ENCODE data around the gene YWHAE.

The YWHAE gene

DNA sequence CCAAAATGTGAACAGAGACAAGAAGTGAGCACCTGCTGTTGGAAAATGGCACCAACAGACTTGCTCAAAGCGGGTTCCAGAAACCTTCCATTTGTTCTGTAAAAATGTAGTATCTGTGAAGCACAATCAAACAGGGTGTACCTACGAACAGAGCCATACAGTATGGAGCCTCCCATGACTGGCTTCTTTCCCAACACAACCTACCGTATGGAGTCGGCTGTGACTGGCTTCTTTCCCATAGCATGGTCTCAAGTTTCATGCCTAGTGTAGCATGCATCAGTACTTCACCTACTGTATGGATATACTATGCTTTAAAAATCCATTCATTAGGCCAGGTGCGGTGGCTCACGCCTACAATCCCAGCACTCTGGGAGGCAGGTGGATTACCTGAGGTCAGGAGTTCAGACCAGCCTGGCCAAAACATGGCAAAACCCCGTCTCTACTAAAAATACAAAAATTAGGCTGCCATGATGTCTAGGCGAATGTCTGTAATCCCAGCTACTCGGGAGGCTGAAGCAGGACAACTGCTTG is 26.2 kb downstream of the YWHAE start:
- H3K9me2 ChIP-seq (replicated peaks; ENCODE audit: insufficient read depth, low read length) = no peaks in the 10 kb centered on the region
- H3K27me3 ChIP-seq (ENCODE audit: low read length) = no peaks in the 10 kb centered on the region
- no peak overlapping the region for H2AFZ ChIP-seq (ENCODE audit: low read depth, low read length, severe bottlenecking)
- TF ChIP-seq EZH2phosphoT487 (conservative IDR thresholded peaks at IDR 0.05; ENCODE audit: low read length) = no peak
- TF ChIP-seq, protein P1, sequence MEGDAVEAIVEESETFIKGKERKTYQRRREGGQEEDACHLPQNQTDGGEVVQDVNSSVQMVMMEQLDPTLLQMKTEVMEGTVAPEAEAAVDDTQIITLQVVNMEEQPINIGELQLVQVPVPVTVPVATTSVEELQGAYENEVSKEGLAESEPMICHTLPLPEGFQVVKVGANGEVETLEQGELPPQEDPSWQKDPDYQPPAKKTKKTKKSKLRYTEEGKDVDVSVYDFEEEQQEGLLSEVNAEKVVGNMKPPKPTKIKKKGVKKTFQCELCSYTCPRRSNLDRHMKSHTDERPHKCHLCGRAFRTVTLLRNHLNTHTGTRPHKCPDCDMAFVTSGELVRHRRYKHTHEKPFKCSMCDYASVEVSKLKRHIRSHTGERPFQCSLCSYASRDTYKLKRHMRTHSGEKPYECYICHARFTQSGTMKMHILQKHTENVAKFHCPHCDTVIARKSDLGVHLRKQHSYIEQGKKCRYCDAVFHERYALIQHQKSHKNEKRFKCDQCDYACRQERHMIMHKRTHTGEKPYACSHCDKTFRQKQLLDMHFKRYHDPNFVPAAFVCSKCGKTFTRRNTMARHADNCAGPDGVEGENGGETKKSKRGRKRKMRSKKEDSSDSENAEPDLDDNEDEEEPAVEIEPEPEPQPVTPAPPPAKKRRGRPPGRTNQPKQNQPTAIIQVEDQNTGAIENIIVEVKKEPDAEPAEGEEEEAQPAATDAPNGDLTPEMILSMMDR (IDR thresholded peaks at IDR 0.05; ENCODE audit: insufficient read depth, low read length, poor library complexity, severe bottlenecking) = no peak
- peaks cover 100% of the 10 kb centered on the region for H3K79me2 ChIP-seq (ENCODE audit: insufficient read depth, low read length)
- no peak overlapping the region for H3K4me3 ChIP-seq (ENCODE audit: insufficient read depth, low read length, poor library complexity, severe bottlenecking)
- H3K9me3 ChIP-seq (ENCODE audit: insufficient read depth, low read length) = no peaks in the 10 kb centered on the region
- no peaks in the 10 kb centered on the region for H3K36me3 ChIP-seq (ENCODE audit: low read length)
- H3K9ac ChIP-seq (ENCODE audit: low read length) = no peak overlapping the region
- H3F3A ChIP-seq (ENCODE audit: insufficient read depth) = peaks cover 19% of the 10 kb centered on the region; the same call in 1 of the 2 replicates
- H3K27ac ChIP-seq (ENCODE audit: low read depth, low read length) = no peak overlapping the region
- H3K4me2 ChIP-seq (ENCODE audit: low read depth, low read length, poor library complexity, severe bottlenecking) = no peak overlapping the region
- H4K20me1 ChIP-seq (ENCODE audit: low read depth, low read length) = peaks cover 65% of the 10 kb centered on the region

DNA sequence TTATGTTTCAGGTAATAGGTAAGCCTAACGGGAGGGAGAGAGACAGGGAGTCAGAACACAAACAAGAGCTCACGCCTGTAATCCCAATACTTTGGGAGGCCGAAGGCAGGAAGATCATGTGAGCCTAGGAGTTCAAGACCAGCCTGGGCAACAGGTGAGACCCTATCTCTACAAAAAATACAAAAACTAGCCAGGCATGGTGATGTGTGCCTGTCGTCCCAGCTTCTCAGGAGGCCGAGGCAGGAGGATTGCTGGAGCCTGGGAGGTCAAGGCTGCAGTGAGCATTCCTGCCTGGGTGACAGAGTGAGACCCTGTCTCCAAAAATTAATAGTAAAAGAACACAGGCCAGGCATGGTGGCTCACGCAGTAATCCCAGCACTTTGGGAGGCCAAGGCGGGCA is 27.4 kb downstream of the YWHAE start:
- H3K9me3 ChIP-seq (ENCODE audit: insufficient read depth, low read length) = no peaks in the 10 kb centered on the region
- peaks cover 24% of the 10 kb centered on the region; the same call in 1 of the 2 replicates for H3F3A ChIP-seq (ENCODE audit: insufficient read depth)
- H3K36me3 ChIP-seq (ENCODE audit: low read length) = no peaks in the 10 kb centered on the region
- no peak overlapping the region for H2AFZ ChIP-seq (ENCODE audit: low read depth, low read length, severe bottlenecking)
- H3K4me2 ChIP-seq (ENCODE audit: low read depth, low read length, poor library complexity, severe bottlenecking) = no peak overlapping the region
- H3K9ac ChIP-seq (ENCODE audit: low read length) = no peak overlapping the region
- no peak overlapping the region for H3K4me3 ChIP-seq (ENCODE audit: insufficient read depth, low read length, poor library complexity, severe bottlenecking)
- no peaks in the 10 kb centered on the region for H3K27me3 ChIP-seq (ENCODE audit: low read length)
- TF ChIP-seq, protein P1 (IDR thresholded peaks at IDR 0.05; ENCODE audit: insufficient read depth, low read length, poor library complexity, severe bottlenecking) = no peak
- no peak for TF ChIP-seq EZH2phosphoT487 (conservative IDR thresholded peaks at IDR 0.05; ENCODE audit: low read length)
- no peaks in the 10 kb centered on the region for H3K9me2 ChIP-seq (replicated peaks; ENCODE audit: insufficient read depth, low read length)
- H3K79me2 ChIP-seq (ENCODE audit: insufficient read depth, low read length) = peaks cover 100% of the 10 kb centered on the region
- no peak overlapping the region for H3K27ac ChIP-seq (ENCODE audit: low read depth, low read length)
- H4K20me1 ChIP-seq (ENCODE audit: low read depth, low read length) = peaks cover 63% of the 10 kb centered on the region

DNA sequence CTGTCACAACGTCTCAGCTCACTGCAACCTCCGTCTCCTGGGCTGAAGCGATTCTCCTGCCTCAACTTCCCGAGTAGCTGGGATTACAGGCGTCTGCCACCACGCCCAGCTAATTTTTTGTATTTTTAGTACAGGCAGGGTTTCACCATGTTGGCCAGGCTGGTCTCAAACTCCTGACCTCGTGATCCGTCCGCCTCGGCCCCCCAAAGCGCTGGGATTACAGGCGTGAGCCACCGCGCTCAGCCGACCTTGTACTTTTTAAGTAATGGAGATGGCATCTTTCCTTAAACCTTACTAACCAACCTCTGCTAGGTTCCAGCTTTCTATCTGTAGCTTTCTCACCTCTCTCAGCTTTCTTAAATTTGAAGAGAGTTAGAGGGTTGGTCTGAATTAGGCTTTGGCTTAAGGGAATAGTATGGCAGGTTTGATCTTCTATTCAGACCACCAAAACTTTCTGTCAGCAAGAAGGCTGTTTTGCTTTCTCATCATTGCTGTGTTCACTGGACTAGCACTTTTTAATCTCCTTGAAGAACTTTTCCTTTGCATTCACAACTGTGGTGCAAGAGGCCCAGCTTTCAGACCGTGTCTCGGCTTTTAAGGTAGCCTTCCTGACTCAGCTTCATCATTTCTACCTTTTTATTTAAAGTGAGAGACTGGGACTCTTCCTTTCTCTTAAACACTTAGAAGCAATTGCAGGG is 28.0 kb downstream of the YWHAE start:
- H4K20me1 ChIP-seq (ENCODE audit: low read depth, low read length) = peaks cover 62% of the 10 kb centered on the region

More for the DNA sequence above, 28.0 kb downstream of the YWHAE start:
- Histone ChIP-seq H3F3A (ENCODE audit: insufficient read depth) (peaks cover 30% of the 10 kb centered on the region), H3K27ac (ENCODE audit: low read depth, low read length) (no peak overlapping the region), H3K4me2 (ENCODE audit: low read depth, low read length, poor library complexity, severe bottlenecking) (no peak overlapping the region), H3K9me2 (replicated peaks; ENCODE audit: insufficient read depth, low read length) (no peaks in the 10 kb centered on the region), H3K9ac (ENCODE audit: low read length) (no peak overlapping the region), H3K27me3 (ENCODE audit: low read length) (no peaks in the 10 kb centered on the region), H3K4me3 (ENCODE audit: insufficient read depth, low read length, poor library complexity, severe bottlenecking) (no peak overlapping the region), H3K36me3 (ENCODE audit: low read length) (no peaks in the 10 kb centered on the region), H2AFZ (ENCODE audit: low read depth, low read length, severe bottlenecking) (no peak overlapping the region), H3K79me2 (ENCODE audit: insufficient read depth, low read length) (peaks cover 100% of the 10 kb centered on the region), H3K9me3 (ENCODE audit: insufficient read depth, low read length) (no peaks in the 10 kb centered on the region)
- TF ChIP-seq EZH2phosphoT487 (conservative IDR thresholded peaks at IDR 0.05; ENCODE audit: low read length) = no peak
- TF ChIP-seq, protein P1 (IDR thresholded peaks at IDR 0.05; ENCODE audit: insufficient read depth, low read length, poor library complexity, severe bottlenecking) = no peak
